ENCODE results near the gene SLC25A25. TPM values are rescaled to one million over a fixed set of nuclear protein-coding genes. Genes with fewer than 3 reads are reported as not detected.
A peak's percentile ranks its signal among the peaks of the same experiment; 100 is the strongest.
"Not testable (repeated sequence)": the region's sequence is repeated elsewhere in the genome, so short reads cannot be mapped to it uniquely, and the experiment has no call there.

Gene SLC25A25
- total RNA-seq, 1 donor from 2014 or later = 8.5 TPM

DNA sequence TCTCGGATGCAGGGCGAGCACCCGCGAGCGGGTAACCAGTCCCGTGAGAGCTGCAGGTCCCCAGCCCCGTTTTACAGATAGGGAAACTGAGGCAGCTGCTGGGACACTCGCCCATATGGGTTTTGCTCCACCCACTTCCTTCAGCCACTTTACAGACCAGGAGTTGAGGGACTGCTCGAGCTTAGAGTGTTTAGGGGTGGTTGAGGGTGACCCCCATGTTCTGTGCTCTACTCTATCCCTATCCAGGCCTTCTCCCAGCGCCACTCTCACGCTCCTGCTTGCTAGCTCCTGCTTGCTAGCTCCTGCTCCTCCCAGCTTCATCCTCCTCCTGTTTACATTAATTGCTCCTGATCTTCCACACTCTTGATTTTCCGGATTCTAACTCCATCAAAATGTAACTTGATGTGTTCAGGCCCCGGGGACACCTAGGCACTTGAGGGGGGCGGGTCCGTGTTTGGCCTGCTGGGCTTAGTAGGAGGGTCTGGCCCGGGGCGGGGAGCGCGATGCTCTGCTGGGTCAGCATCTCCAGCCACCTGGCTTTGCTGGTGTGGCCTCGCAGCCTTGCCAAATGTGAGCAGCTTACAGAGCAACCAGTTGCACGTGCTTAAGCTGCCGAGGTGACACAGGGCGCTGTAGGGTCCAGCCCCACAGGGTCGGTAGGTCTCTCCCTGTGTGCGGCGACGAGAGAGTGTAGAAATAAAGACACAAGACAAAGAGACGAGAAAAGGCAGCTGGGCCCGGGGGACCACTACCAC, 61.0 kb downstream of the SLC25A25 start:
- Histone ChIP-seq H2AFZ (replicated peaks) (peak overlapping the region; percentile 97), H3K27ac (no peak overlapping the region), H3K9ac (no peak overlapping the region), H3K4me1 (no peaks in the 10 kb centered on the region), H4K20me1 (ENCODE audit: low read depth) (peaks cover 24% of the 10 kb centered on the region), H3K4me3 (peak overlapping the region; percentile 68), H3K79me2 (ENCODE audit: low read depth) (peaks cover 23% of the 10 kb centered on the region), H3K4me2 (peak overlapping the region; percentile 81), H3K27me3 (peaks cover 33% of the 10 kb centered on the region), H3K9me3 (ENCODE audit: low read depth) (peaks cover 5% of the 10 kb centered on the region), H3F3A (ENCODE audit: low read depth) (no peaks in the 10 kb centered on the region), H3K36me3 (no peaks in the 10 kb centered on the region)
- Mint-ChIP-seq H3K9me3 (peaks cover 12% of the 10 kb centered on the region), H3K4me1 (peaks cover 33% of the 10 kb centered on the region), H3K4me3 (peak overlapping the region; percentile 99), H3K36me3 (peaks cover 12% of the 10 kb centered on the region), H3K27ac (peak overlapping the region; percentile 15), H3K27me3 (ENCODE audit: insufficient read depth, low read depth) (peaks cover 5% of the 10 kb centered on the region)
- no peak for TF ChIP-seq CTCF (IDR thresholded peaks at IDR 0.05)
- no peak for DNase-seq (ENCODE audit: low spot score)

DNA sequence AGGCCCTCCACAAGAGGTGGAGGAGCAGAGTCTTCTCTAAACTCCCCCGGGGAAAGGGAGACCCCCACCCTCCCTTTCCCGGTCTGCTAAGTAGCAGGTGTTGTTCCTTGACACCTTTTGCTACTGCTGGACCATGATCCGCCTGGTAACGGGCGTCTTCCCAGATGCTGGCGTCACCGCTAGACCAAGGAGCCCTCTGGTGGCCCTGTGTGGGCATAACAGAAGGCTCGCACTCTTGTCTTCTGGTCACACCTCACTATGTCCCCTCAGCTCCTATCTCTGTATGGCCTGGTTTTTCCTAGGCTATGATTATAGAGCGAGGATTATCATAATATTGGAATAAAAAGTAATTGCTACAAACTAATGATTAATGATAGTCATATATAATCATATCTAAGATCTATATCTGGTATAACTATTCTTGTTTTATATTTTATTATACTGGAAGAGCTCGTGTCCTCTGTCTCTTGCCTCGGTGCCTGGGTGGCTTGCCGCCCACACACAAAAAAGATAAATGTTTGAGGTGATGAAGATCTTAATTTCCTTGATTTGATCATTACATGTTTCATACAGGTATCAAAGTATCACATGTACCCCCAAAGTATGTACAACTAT, 62.1 kb downstream of the SLC25A25 start:
- not testable (repeated sequence) for H3K27ac Mint-ChIP-seq; DNase-seq (ENCODE audit: low spot score); H3K9ac ChIP-seq; H3K4me1 ChIP-seq; H2AFZ ChIP-seq (replicated peaks); H3F3A ChIP-seq (ENCODE audit: low read depth); H3K36me3 Mint-ChIP-seq; H3K9me3 ChIP-seq (ENCODE audit: low read depth); H3K36me3 ChIP-seq; H3K27me3 Mint-ChIP-seq (ENCODE audit: insufficient read depth, low read depth); H3K27ac ChIP-seq; H3K4me2 ChIP-seq; H3K4me3 ChIP-seq
- Mint-ChIP-seq H3K9me3 (peaks cover 12% of the 10 kb centered on the region), H3K4me3 (peak overlapping the region; percentile 73), H3K4me1 (peaks cover 35% of the 10 kb centered on the region)
- peaks cover 18% of the 10 kb centered on the region for H4K20me1 ChIP-seq (ENCODE audit: low read depth)
- peaks cover 23% of the 10 kb centered on the region for H3K79me2 ChIP-seq (ENCODE audit: low read depth)
- peak; percentile 42 for TF ChIP-seq CTCF (IDR thresholded peaks at IDR 0.05)
- H3K27me3 ChIP-seq = peaks cover 37% of the 10 kb centered on the region

- not testable (repeated sequence) for DNase-seq (ENCODE audit: low spot score); H3K4me3 ChIP-seq; H2AFZ ChIP-seq (replicated peaks); H3F3A ChIP-seq (ENCODE audit: low read depth); H3K36me3 Mint-ChIP-seq; H3K27ac ChIP-seq; H3K9me3 ChIP-seq (ENCODE audit: low read depth); H3K36me3 ChIP-seq; H3K9ac ChIP-seq; H3K4me2 ChIP-seq; H3K4me3 Mint-ChIP-seq; H3K27me3 Mint-ChIP-seq (ENCODE audit: insufficient read depth, low read depth); H3K27ac Mint-ChIP-seq; H3K4me1 ChIP-seq
- H3K9me3 Mint-ChIP-seq = peaks cover 12% of the 10 kb centered on the region
- Histone ChIP-seq H3K27me3 (peaks cover 37% of the 10 kb centered on the region), H4K20me1 (ENCODE audit: low read depth) (peaks cover 13% of the 10 kb centered on the region), H3K79me2 (ENCODE audit: low read depth) (peaks cover 17% of the 10 kb centered on the region)
- H3K4me1 Mint-ChIP-seq = peaks cover 34% of the 10 kb centered on the region
Measured at GRCh38 chr9:128130651-128131050, 62.6 kb downstream of the SLC25A25 start.

DNA sequence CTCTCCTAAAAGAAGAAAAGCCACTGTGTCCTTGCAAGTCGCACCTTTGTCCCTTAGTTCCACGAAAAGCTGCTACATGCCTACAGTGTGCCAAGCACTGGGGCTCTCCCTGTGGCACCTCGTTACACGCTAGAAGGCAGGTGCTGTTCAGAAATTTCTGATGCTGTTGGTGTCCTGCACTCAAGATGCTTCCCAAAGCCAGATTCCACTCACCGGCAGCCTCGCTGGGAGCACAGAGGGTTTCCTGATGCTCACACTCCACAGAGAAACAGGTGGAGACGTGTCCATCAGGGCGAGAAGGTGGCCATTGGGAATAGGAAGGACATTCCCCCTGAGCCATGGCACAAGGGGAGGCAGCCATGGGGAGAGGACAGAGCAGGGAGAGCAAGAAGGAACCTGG, 63.3 kb downstream of the SLC25A25 start:
- H2AFZ ChIP-seq (replicated peaks); H3K27me3 Mint-ChIP-seq (ENCODE audit: insufficient read depth, low read depth); H4K20me1 ChIP-seq (ENCODE audit: low read depth); H3K9ac ChIP-seq; H3K27ac ChIP-seq; H3K4me2 ChIP-seq; H3K4me3 Mint-ChIP-seq; H3K4me1 ChIP-seq; H3K9me3 ChIP-seq (ENCODE audit: low read depth); H3K36me3 ChIP-seq; H3K4me3 ChIP-seq; H3K36me3 Mint-ChIP-seq; H3F3A ChIP-seq (ENCODE audit: low read depth); DNase-seq (ENCODE audit: low spot score): not testable (repeated sequence)
- peaks cover 37% of the 10 kb centered on the region for H3K27me3 ChIP-seq
- Mint-ChIP-seq H3K4me1 (peaks cover 28% of the 10 kb centered on the region), H3K9me3 (peaks cover 12% of the 10 kb centered on the region), H3K27ac (peak overlapping the region; percentile 66)
- H3K79me2 ChIP-seq (ENCODE audit: low read depth) = peaks cover 10% of the 10 kb centered on the region

DNA sequence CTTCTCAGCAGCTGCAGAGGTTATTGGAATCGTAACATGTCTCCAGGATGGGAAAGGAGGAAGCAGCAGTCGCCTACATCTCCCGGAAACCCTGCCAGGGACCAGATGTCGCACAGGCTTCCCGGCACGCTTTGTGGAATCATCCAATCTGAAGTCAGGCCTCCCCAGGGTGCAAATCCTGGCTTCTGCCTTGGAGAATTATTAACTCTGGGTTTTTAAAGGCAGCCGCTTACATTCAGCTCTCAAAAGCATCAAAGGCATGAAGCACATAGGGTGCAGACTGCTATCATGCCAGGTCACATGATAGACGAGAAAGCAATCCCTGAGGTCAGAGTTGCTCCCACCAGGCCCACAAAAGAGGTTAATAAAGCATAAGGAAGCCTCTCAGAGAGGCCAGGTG, 64.1 kb downstream of the SLC25A25 start:
- H3K9me3 Mint-ChIP-seq = peaks cover 12% of the 10 kb centered on the region
- not testable (repeated sequence) for DNase-seq (ENCODE audit: low spot score); H2AFZ ChIP-seq (replicated peaks); H3K9ac ChIP-seq; H4K20me1 ChIP-seq (ENCODE audit: low read depth); H3K4me3 Mint-ChIP-seq; H3K4me3 ChIP-seq; H3K9me3 ChIP-seq (ENCODE audit: low read depth); H3F3A ChIP-seq (ENCODE audit: low read depth); H3K36me3 ChIP-seq; H3K79me2 ChIP-seq (ENCODE audit: low read depth); H3K36me3 Mint-ChIP-seq; H3K4me2 ChIP-seq; H3K27ac ChIP-seq; H3K4me1 ChIP-seq
- peak overlapping the region; percentile 69 for H3K27ac Mint-ChIP-seq
- peaks cover 13% of the 10 kb centered on the region for H3K27me3 Mint-ChIP-seq (ENCODE audit: insufficient read depth, low read depth)
- H3K27me3 ChIP-seq = peaks cover 37% of the 10 kb centered on the region
- H3K4me1 Mint-ChIP-seq = peaks cover 31% of the 10 kb centered on the region

- H3F3A ChIP-seq (ENCODE audit: low read depth); H4K20me1 ChIP-seq (ENCODE audit: low read depth); H3K79me2 ChIP-seq (ENCODE audit: low read depth); H3K36me3 Mint-ChIP-seq; DNase-seq (ENCODE audit: low spot score); H3K9me3 Mint-ChIP-seq; H3K9ac ChIP-seq; H3K4me1 ChIP-seq; H2AFZ ChIP-seq (replicated peaks); H3K4me3 ChIP-seq; H3K4me3 Mint-ChIP-seq; H3K27ac Mint-ChIP-seq; H3K4me2 ChIP-seq; H3K27ac ChIP-seq; H3K9me3 ChIP-seq (ENCODE audit: low read depth); H3K36me3 ChIP-seq: not testable (repeated sequence)
- H3K27me3 Mint-ChIP-seq (ENCODE audit: insufficient read depth, low read depth) = peaks cover 21% of the 10 kb centered on the region
- H3K4me1 Mint-ChIP-seq = peaks cover 40% of the 10 kb centered on the region
- peaks cover 25% of the 10 kb centered on the region for H3K27me3 ChIP-seq
Measured at GRCh38 chr9:128135561-128135960, 67.5 kb downstream of the SLC25A25 start.
